Umbilical cord (tissue), 2 donors: Measurements from ENCODE around the gene TADA3. TPM values are rescaled to one million over a fixed set of nuclear protein-coding genes. Genes with fewer than 3 reads are reported as not detected.

Experiments used
- DNase-seq: peaks from one replicate; pipeline ENCODE4 v3.0.0-alpha.2; 2015; ENCODE audit warnings: low spot score
- total RNA-seq: library from RNA; depleted of rRNA; stranded (reverse); fragments of >200 nt; gene quantifications from one replicate; pipeline ENCODE4 v1.2.3, GENCODE V29; 2014; ENCODE audit warnings: low replicate concordance; ENCODE audit not compliant: insufficient read depth

TADA3 gene
- total RNA-seq, 1 donor from 2014 or later = 43.3 TPM

- DNase-seq = no peak
Observed at GRCh38 chr3:9761919-9762318, 30.4 kb downstream of the TADA3 start.

DNA sequence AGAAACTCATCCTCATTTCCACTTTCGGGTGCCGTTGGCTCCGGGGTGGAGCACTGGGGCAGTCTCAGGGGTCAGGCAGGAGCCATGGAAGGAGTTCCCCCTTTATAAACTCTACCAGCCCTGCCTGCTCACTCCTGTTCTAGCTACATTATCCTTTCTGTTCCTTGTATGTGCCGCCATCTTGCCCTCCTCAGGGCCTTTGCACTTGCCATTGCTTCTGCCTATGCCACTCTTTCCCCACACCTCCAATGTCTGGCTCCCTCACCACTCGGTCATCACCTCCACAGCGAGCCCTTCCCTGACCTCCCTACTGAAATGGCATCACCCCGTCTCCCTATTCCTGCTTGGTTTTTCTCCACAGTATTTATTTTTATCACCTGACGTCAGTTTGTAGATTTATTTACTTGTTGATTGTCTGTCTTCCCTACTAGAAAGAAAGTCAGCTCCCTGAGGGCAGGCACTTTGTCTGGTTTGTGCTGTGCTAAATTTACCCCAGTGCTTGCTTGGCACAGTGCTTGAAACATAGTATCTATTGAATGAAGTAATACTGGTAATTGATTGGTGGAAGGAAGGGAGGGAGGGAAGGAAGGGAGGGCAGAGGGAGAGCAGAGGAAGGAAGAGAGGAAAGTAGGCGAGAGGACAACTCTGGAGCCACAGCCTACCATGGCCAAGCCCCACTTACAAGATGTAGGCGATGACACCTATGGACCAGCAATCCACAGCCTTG is 31.3 kb downstream of the TADA3 start:
- no peak for DNase-seq

- DNase-seq = no peak
Observed at GRCh38 chr3:9757427-9757826, 34.8 kb downstream of the TADA3 start.

- DNase-seq = no peak
Observed at GRCh38 chr3:9754678-9755077, 37.6 kb downstream of the TADA3 start.

DNA sequence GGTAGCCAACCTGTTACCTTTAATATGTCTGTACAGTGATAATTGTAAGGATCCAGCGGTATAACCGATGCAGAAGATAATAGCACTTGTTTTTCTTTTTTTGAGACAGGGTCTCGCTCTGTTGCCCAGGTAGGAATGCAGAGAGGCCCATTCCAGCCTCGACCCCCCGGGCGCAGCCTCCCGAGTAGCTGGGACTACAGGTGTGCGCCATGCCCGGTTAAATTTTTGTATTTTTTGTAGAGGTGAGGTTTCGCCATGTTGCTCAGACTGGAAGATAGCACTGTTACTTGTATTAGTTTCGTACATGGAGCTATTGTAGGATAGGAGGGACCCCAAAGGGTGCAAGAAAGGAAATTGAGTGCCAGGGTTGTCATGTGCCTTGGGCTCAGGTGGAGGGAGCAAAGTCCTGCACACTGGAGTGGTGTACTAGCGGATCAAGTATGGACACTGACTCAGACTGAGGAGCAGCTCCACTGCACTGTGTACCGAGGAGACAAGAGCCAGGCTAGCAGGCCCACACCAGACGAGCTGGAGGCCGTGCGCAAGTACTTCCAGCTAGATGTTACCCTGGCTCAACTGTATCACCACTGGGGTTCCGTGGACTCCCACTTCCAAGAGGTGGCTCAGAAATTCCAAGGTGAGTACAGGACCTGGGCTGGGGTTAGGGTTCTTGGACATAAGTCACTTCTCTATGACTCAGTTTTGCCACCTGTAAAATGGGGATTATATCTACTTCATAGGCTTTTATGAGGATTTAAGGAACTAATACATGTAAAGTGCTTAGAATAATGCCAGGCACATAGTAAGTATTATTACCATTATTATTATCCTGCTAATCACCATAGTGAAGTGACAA is 41.5 kb downstream of the TADA3 start:
- DNase-seq = no peak

- peak; percentile 99 for DNase-seq
Observed at GRCh38 chr3:9749645-9750555, 42.4 kb downstream of the TADA3 start, which contains the start of gene OGG1. OGG1 (plus strand) TSS chr3:9749952; CDS start chr3:9750287, 335 bp downstream.

DNA sequence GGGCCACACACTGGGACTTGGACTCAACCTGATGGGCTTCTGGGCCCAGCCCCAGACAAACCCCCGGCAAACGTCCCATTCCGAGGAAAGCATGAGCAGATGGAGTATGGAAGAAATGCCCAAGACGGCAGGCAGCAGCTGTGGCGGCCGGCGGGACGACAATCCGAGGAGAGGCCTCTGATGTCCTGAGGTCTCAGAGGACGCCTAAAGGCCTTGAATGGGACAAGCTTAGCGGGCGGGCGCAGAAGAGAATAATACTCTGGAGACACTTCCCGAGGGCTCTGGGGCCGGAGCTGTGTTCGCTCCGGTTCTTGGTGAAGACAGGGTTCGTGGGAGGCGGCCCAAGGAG is 43.0 kb downstream of the TADA3 start:
- no peak for DNase-seq

GRCh38 chr3:9748031-9748430 is 44.2 kb downstream of the TADA3 start:
- no peak for DNase-seq

GRCh38 chr3:9747267-9747666 is 45.0 kb downstream of the TADA3 start:
- DNase-seq = no peak

DNA sequence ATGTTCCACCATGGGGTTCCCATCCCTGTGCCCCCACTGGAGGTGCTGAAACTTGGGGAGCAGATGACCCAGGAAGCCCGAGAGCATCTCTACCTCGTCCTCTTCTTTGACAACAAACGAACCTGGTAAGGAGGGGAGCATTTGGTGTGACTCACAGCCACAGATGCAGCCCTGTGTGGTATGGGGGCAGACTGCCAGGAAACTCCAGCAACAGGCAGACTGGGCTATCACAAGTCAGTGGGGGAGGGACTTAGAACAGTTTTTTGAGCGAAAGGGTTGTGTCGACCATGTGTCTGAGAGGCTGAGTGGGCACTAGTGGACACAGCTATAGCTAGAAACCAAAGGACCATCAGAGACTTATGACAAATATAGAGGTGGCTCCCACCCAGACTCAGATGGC is 45.9 kb downstream of the TADA3 start:
- peak; percentile 54 for DNase-seq

DNA sequence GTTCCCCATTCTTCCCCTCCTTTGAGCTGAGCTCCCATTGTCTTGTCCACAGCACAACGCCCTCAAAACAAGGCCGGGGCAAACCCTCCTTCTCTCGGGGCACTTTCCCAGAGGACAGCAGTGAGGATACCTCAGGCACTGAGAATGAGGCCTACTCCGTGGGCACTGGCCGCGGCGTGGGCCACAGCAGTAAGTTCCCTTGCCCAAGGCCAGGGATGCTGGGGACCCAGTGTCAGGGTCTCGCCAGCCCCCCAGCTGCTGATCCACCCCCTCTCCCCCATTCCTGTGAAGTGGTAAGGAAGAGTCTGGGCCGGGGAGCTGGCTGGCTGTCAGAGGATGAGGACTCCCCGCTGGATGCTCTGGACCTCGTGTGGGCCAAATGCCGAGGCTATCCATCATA is 46.8 kb downstream of the TADA3 start:
- DNase-seq = no peak

DNA sequence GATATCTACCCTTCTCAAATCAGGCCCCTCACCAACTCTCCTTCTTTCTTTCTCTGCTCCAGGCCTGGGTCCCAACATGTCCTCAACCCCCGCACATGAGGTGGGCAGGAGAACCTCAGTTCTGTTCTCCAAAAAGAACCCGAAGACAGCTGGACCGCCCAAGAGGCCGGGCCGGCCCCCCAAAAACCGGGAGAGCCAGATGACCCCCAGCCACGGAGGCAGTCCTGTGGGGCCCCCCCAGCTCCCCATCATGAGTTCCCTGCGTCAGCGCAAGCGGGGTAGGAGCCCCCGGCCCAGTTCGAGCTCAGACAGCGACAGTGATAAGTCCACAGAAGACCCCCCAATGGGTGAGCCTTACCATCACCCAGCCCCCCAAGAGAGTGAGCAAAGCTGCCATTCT is 48.1 kb downstream of the TADA3 start:
- DNase-seq = no peak

DNA sequence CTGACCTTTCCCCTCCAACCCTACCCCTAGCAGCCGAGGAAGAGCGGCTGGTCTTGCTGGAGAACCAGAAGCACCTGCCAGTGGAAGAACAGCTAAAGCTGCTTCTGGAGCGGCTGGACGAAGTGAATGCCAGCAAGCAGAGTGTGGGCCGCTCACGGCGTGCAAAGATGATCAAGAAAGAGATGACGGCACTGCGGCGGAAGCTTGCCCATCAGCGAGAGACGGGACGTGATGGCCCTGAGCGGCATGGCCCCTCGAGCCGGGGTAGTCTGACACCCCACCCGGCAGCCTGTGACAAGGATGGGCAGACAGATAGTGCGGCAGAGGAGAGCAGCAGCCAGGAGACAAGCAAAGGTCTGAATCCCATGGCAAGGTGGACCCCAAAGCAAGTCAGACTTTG is 48.7 kb downstream of the TADA3 start:
- DNase-seq = no peak

GRCh38 chr3:9742560-9742959 is 49.7 kb downstream of the TADA3 start:
- no peak for DNase-seq

- DNase-seq = no peak
Observed at GRCh38 chr3:9739181-9739580, 53.1 kb downstream of the TADA3 start.

GRCh38 chr3:9736831-9737230 is 55.4 kb downstream of the TADA3 start:
- no peak for DNase-seq

- DNase-seq = no peak
Observed at GRCh38 chr3:9732740-9733115, 59.5 kb downstream of the TADA3 start.

GRCh38 chr3:9732080-9732739 is 60.1 kb downstream of the TADA3 start:
- DNase-seq = no peak

GRCh38 chr3:9731206-9732079 is 60.8 kb downstream of the TADA3 start, which contains the start of gene BRPF1:
BRPF1 (plus strand) TSS chr3:9731735; CDS start chr3:9734141, 2,406 bp downstream.
- peak; percentile 100 for DNase-seq

DNA sequence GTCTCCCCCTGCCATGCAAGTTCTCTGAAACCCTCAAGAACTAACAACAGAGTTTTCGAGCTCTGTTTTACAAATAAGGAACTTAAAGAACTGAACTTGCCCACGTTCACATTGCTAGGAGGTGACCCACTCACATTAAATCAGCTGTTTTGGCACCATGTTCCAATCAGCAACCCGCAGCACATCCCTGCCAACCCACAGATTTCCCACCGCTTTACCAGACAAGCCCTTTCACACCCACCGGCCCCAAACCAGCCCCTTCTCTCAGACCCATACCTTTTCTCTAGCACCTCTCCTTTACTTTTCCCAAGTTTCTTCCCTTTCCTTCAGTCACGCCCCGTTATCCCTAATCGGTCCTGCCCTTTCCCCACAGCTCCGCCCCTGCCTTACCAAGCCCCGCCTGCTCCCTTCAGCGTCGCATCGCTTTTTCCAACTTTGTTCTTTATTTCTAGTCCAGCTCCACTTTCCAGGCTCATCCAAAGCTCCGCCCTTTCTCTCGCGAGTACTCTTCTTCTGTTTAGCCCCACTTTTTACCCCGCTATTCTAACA is 61.5 kb downstream of the TADA3 start:
- no peak for DNase-seq
